NCI-H2081 treated with DMSO at 0.1 percent for 48 hours (cell line): ENCODE results near the gene ZNF423.

Experiments used
- DNase-seq: peaks from one replicate; lab custom pipeline; 2025; lab: John Stamatoyannopoulos, UW

The ZNF423 gene

GRCh38 chr16:49599704-49600103, 256.2 kb downstream of the ZNF423 start:
- no peak for DNase-seq

GRCh38 chr16:49599281-49599680, 256.6 kb downstream of the ZNF423 start:
- no peak for DNase-seq

- no peak for DNase-seq
Observed at GRCh38 chr16:49598383-49599170, 257.3 kb downstream of the ZNF423 start.

GRCh38 chr16:49597796-49598195, 258.1 kb downstream of the ZNF423 start:
- no peak for DNase-seq

- DNase-seq = no peak
Observed at GRCh38 chr16:49596648-49597291, 259.1 kb downstream of the ZNF423 start.

- no peak for DNase-seq
Observed at GRCh38 chr16:49596068-49596467, 259.8 kb downstream of the ZNF423 start.

GRCh38 chr16:49594685-49595498, 261.0 kb downstream of the ZNF423 start:
- DNase-seq = no peak

- DNase-seq = no peak
Observed at GRCh38 chr16:49594153-49594552, 261.8 kb downstream of the ZNF423 start.

- no peak for DNase-seq
Observed at GRCh38 chr16:49593424-49594040, 262.4 kb downstream of the ZNF423 start.

- DNase-seq = no peak
Observed at GRCh38 chr16:49592546-49593423, 263.1 kb downstream of the ZNF423 start.

GRCh38 chr16:49590166-49590871, 265.6 kb downstream of the ZNF423 start:
- DNase-seq = no peak

- no peak for DNase-seq
Observed at GRCh38 chr16:49589544-49590031, 266.3 kb downstream of the ZNF423 start.

GRCh38 chr16:49588729-49589384, 267.1 kb downstream of the ZNF423 start:
- DNase-seq = no peak

- DNase-seq = no peak
Observed at GRCh38 chr16:49588026-49588425, 267.9 kb downstream of the ZNF423 start.

GRCh38 chr16:49587511-49587910, 268.4 kb downstream of the ZNF423 start:
- DNase-seq = no peak

GRCh38 chr16:49586466-49587450, 269.2 kb downstream of the ZNF423 start:
- DNase-seq = no peak

GRCh38 chr16:49585143-49585832, 270.6 kb downstream of the ZNF423 start:
- no peak for DNase-seq

GRCh38 chr16:49583911-49584310, 272.0 kb downstream of the ZNF423 start:
- DNase-seq = no peak
